Activated CD8-positive, alpha-beta memory T cell treated with anti-CD3 and anti-CD28 coated beads for 4 hours (primary cell): ENCODE measurements around the gene SLC39A11.

ENCODE experiments used
- DNase-seq, 2 donors: peaks; one replicate each; pipeline ENCODE4 v3.0.0-alpha.2; 2020; ENCODE audit warnings: low read depth in 2 of 2

The SLC39A11 gene

GRCh38 chr17:72872396-72872795 is 220.1 kb downstream of the SLC39A11 start:
- no peak for DNase-seq

DNA sequence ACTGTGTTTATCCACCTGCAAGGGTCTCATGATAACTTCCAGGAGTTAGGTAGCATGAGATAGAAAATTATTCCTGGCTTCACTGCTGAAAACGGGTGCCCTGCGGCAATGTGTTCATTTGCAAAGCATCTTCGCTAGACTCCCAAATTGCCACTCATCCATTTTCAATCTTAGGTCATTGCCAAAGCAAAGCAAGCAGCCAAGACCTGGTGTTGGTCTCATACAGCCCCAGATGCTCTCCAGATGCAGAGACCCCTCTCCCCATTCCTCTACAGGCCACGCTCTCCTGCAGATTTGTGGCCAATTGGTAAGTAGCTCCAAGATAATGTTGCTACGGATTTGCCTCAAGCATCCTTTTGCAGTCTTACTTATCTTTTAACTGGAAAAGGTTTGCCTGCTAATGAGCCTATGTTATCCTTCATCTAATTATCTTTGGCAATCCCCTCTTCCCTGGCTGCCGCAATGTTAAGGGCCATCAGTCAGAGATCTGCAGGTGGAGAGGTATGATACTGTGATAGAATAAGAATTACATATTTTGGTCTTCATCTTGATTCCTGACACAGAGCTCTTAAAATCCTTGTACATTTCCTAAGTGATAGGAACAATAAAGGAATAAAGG is 222.0 kb downstream of the SLC39A11 start:
- DNase-seq, result no peak

DNA sequence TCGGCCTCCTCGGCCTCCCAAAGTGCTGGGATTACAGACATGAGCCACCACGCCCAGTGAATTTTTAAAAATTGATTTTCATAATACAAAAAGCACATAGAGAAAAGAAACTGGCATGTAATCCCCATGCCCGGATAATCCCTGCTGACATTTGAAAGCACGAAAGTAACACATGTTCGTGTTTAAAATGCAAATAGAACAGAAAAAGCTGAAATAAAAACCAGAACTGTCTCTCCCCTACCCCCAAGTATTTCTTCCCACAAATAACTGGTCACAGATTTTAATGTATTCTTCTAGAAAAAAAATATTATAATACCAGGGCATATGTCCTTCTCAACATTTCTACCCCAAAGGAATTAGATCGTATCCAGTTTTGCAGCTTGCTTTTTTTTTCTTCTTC is 222.9 kb downstream of the SLC39A11 start:
- no peak for DNase-seq

DNA sequence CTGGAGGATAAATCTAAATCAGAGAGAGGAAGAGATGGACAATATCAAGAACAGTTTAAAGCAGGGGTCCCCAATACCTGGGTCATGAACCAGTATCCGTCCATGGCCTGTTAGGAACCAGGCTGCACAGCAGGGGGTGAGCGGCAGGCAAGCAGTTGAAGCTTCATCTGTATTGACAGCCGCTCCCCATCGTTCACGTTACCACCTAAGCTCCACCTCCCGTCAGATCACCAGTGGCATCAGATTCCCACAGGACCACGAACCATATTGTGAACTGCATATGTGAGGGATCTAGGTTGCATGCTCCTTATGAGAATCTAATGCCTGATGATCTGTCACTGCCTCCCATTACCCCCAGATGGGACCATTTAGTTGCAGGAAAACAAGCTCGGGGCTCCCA is 226.5 kb downstream of the SLC39A11 start:
- DNase-seq, result no peak

- DNase-seq, result no peak
Observed at GRCh38 chr17:72863526-72864211, 228.8 kb downstream of the SLC39A11 start.

DNA sequence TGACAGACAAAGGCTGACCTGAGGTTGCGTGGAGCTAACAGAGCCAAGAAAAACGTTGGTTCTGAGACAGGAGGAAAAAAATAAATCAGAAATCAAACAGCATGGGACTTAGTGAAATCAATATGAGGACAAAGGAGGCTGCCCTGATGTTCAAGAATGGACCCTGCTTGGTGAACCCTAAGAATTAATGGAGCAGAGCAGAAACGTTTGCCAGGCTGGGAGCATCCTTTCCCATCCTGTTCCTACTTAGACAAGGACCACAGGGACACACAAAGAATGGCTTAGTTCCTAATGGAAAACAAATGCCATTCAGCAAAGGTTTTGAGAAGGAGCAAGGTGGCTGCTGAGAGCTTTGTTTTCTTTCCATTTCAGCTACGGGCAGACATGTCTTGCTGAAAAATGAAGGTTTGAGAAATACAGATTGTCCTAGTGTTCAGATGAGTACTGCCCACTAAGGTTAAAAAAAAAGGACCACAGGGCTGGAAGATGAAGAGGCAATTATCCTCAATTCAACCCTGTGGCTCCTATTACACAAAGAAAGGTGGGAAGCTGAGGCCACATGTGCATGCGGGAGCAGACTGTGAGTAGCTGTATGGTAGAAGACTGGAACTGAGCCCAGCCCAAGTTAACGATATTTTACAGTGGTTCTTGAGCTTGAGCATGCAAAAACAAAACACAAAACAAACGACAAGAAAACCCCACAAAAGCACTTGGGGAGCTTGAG is 230.1 kb downstream of the SLC39A11 start:
- no peak for DNase-seq

- DNase-seq, result no peak
Observed at GRCh38 chr17:72861811-72862210, 230.7 kb downstream of the SLC39A11 start.

DNA sequence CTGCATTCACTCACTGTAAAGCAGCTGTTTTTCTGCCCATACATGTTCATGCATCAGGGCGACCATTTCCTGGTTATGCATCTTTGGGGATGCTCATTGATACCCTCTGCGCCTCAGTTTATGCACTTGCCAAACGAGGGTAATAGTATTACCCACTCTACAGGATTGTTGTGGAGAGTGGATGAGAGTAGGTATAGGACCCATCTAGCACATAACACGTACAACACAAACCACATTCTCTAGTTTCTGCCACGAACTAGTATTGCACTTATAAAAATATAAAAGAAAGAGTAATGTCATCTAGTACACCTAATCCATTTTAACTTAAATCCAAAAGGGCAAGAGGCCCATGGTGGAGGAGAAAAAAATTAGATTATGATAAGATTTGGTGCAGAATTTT is 231.7 kb downstream of the SLC39A11 start:
- DNase-seq, result no peak

DNA sequence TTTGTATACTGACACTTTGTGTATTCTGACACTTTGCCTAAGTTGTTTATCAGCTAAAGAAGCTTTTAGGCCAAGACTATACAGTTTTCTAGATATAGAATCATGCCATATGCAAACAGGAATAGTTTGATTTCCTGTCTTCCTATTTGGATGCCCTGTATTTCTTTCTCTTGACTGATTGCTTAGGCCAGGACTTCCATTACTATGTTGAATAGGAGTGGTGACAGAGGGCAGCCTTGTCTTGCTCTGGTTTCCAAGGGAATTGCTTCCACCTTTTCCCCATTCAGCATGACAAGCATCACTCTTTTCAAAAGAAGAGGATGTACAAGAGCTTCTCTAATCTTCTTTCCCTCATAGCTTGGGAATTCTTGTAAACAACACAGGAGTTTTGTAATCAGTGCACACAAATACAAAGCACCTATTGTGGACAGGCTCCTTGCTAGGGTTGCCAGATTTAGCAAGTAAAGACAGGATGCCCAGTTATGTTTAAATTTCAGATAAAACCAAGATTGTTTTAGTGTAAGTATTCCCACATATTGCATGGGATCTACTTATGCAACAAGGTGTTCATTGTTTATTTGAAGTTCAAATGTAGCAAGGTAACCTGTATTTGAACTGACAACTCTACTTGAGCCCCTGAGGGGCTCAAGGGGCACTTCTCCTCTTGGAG is 233.5 kb downstream of the SLC39A11 start:
- DNase-seq, result no peak

- no peak for DNase-seq
Observed at GRCh38 chr17:72853440-72854415, 238.8 kb downstream of the SLC39A11 start.

- DNase-seq, result no peak
Observed at GRCh38 chr17:72852277-72852938, 240.1 kb downstream of the SLC39A11 start.

DNA sequence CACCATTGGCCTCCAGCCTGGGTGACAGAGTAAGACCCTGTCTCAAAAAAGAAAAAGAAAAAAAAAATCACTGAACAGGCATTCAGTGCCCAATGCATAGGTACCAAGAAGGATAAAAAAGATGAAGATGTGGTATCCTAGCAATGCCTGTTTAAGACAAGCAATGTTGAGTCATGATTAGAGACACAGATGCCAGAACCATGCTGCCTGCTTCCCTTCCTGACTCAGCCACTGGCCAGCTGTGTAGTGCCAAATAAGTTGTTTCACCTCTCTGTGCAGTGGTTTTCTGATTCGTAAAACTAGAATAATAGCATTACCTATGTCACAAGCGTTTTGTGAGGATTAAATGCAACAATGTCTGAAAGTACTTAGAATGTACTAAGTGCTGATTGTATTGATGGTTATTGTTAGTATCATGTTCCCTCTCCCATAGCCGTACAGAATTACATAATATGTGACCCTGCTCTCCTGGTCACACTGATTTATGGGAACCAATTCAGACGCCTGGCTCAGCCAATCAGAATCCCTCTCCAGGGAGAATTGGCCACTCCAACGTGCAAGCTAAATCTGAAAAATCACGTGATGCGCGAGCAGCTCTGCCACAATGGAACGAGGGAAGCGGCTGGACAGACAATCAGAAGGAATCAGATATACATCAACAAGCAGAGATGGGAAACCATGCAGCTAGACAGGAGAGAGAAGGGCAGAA is 241.9 kb downstream of the SLC39A11 start:
- DNase-seq, result no peak

DNA sequence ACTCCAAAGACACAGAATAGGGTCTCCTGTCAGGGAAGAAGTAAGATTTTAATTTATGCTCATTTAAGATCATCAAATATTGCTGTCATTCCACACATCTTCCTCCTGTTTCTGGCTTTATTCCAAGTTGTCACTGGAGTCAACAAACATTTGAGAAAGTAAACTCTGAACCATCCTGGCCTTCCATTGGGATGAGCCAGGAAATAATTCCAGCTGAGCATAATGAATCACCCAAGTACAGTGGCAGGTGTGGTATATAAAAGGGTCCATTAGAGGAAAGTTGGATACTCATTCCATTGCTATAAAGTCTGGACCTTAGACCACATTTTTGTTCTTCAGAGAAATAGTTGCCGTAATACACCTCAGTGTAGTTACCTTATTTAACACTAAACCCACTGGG is 246.1 kb downstream of the SLC39A11 start:
- DNase-seq, result no peak

GRCh38 chr17:72843591-72843990 is 248.9 kb downstream of the SLC39A11 start:
- DNase-seq, result no peak

- no peak for DNase-seq
Observed at GRCh38 chr17:72840019-72840418, 252.5 kb downstream of the SLC39A11 start.

DNA sequence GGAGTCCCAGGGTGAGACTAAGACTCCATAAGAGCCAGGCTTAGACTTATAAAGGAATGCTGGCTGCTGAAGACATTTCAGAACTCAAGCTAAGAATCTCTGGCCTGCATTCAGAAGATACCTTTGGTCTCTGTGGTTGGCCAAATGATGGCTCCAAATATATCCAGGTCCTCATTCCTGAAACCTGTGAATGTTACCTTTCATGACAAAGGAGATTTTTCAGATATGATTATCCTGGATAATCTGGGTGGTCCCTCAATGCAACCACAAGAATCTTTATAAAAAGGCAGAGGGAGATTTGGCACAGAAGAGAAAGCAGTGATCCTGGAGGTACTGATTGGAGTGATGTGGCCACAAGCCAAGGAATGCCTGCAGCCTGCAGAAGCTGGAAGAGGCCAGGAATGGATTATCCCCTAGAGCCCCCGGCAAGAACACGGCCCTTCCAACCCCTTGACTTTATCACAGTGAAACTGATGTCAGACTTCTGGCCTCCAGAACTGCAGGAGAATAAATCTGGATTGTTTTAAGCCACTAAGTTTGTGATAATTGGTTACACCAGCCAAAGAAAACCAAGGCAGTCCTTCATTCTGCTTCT is 253.3 kb downstream of the SLC39A11 start:
- DNase-seq, result no peak

DNA sequence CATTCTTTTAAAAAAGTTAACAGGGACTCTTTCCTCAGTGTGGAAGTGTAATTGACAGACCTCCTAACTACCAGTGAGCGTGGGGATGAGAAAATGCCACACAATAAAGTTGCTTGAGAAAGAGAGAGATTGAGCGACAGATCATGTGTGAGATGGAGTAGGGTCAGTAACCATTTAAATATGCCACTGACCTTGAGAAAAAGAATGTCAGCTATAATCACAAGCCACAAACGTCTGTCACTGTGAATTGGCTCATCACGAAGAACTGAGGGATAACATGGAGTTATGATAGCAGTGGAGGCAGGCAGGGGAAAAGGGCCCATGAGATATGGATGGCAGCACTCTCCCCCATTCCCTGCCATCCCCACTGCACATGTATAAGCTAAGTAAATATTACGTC is 253.9 kb downstream of the SLC39A11 start:
- no peak for DNase-seq

DNA sequence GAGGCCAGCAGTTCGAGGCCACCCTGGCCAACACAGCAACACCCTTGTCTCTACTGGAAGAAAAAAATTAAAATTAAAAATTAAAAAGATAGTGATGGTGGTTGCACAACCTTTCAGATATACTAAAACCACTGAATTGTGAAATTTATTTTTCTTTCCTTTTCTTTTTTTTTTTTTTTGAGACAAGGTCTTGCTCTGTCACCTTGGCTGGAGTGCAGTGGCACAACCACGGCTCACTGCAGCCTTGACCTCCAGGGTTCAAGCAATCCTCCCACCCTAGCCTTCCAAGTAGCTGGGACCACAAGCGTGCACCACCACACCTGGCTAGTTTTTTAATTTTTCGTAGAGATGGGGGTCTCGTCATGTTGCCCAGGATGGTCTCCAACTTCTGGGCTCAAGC is 254.4 kb downstream of the SLC39A11 start:
- no peak for DNase-seq

- DNase-seq, result no peak
Observed at GRCh38 chr17:72837335-72837734, 255.2 kb downstream of the SLC39A11 start.
